Loucy (cell line): ENCODE measurements around the gene RTN4.

Experiments used
- EZH2phosphoT487 ChIP-seq: fragments of 200-600 bp; IDR thresholded peaks from 2 replicates; pipeline ENCODE4 v1.6.1; 2018; ENCODE audit warnings: antibody characterized with exemption, mild to moderate bottlenecking, moderate library complexity, borderline replicate concordance
- TF ChIP-seq, protein P1 (sequence below): fragments of 200-600 bp; sonication (generic); conservative IDR thresholded peaks from 2 replicates; pipeline ENCODE4 v1.5.1; 2014; ENCODE audit warnings: mild to moderate bottlenecking, antibody characterized with exemption, low read length

DNA sequence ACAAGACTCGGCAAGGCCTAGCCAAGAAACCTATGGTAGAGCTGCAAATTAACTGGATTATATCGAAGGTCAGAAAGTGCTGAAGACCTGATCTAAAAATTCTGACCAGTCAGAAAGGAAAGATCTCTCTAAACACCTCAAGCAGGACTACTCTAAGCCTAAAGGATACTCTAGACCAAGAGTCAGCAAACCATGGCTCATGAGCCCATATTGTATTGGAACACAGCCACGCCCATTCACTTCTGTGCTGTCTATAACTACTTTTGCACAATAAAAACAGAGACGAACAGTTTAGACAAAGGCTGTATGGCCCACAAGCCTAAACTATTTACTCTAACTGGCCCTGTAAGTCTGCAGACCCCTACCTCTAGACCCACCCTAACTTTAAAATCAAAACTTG is 18.7 kb downstream of the RTN4 start:
- TF ChIP-seq, protein P1, sequence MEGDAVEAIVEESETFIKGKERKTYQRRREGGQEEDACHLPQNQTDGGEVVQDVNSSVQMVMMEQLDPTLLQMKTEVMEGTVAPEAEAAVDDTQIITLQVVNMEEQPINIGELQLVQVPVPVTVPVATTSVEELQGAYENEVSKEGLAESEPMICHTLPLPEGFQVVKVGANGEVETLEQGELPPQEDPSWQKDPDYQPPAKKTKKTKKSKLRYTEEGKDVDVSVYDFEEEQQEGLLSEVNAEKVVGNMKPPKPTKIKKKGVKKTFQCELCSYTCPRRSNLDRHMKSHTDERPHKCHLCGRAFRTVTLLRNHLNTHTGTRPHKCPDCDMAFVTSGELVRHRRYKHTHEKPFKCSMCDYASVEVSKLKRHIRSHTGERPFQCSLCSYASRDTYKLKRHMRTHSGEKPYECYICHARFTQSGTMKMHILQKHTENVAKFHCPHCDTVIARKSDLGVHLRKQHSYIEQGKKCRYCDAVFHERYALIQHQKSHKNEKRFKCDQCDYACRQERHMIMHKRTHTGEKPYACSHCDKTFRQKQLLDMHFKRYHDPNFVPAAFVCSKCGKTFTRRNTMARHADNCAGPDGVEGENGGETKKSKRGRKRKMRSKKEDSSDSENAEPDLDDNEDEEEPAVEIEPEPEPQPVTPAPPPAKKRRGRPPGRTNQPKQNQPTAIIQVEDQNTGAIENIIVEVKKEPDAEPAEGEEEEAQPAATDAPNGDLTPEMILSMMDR, result no peak
- no peak for TF ChIP-seq EZH2phosphoT487
